OCI-LY7 (cell line): ENCODE results near the gene CXorf49. TPM values are rescaled to one million over a fixed set of nuclear protein-coding genes. Genes with fewer than 3 reads are reported as not detected.
"Not testable (repeated sequence)": the region's sequence is repeated elsewhere in the genome, so short reads cannot be mapped to it uniquely, and the experiment has no call there.

Experiments used
- BruUV-seq: library from RNA; stranded (reverse); fragments of 400-500 nt; replicated peaks from 2 replicates; lab custom pipeline; 2021; lab: Mats Ljungman, UMichigan
- CTCF ChIA-PET: fragments of 300-600 bp; sonication (Branson Sonifier 250); formaldehyde crosslinking; loops from one replicate; lab custom pipeline; 2022; ENCODE audit warnings: antibody characterized with exemption; ENCODE audit not compliant: unreplicated experiment; lab: Charles Lee
- POLR2A ChIA-PET: fragments of 300-600 bp; sonication (Branson Sonifier 250); formaldehyde crosslinking; loops from one replicate; lab custom pipeline; 2022; ENCODE audit warnings: antibody characterized with exemption; lab: Charles Lee
- DNase-seq: peaks from one replicate; pipeline ENCODE4 v3.0.0-alpha.2; 2015; ENCODE audit warnings: low spot score
- H2AFZ ChIP-seq: fragments of 200-600 bp; sonication (generic), shearing (Covaris generic); 2 replicates; pipeline ENCODE4 v1.6.1; 2014; ENCODE audit warnings: mild to moderate bottlenecking, antibody characterized with exemption, low read length, moderate library complexity
- H3K27ac ChIP-seq: fragments of 200-600 bp; sonication (generic); 2 replicates; pipeline ENCODE4 v1.5.1; 2014; ENCODE audit warnings: mixed run types, low read depth, mild to moderate bottlenecking, moderate library complexity, low read length, inconsistent platforms; ENCODE audit not compliant: poor library complexity, severe bottlenecking
- H3K36me3 ChIP-seq: fragments of 200-600 bp; sonication (generic); 2 replicates; pipeline ENCODE4 v1.6.1; 2014; ENCODE audit warnings: mild to moderate bottlenecking, antibody characterized with exemption, low read length, moderate library complexity, mixed read lengths; ENCODE audit not compliant: insufficient read depth
- H3K4me1 ChIP-seq: fragments of 200-600 bp; sonication (generic); 2 replicates; pipeline ENCODE4 v1.5.1; 2014; ENCODE audit warnings: mild to moderate bottlenecking, low read length; ENCODE audit not compliant: insufficient read depth, poor library complexity, severe bottlenecking
- H3K4me2 ChIP-seq: fragments of 200-600 bp; sonication (generic); 2 replicates; pipeline ENCODE4 v1.6.1; 2014; ENCODE audit warnings: mild to moderate bottlenecking, low read length
- H3K4me3 ChIP-seq: fragments of 200-600 bp; sonication (generic); 2 replicates; pipeline ENCODE4 v1.5.1; 2014; ENCODE audit warnings: mild to moderate bottlenecking, low read depth, low read length; ENCODE audit not compliant: poor library complexity, severe bottlenecking
- H3K79me2 ChIP-seq: fragments of 200-600 bp; sonication (generic); 2 replicates; pipeline ENCODE4 v1.6.1; 2016; ENCODE audit warnings: low read depth, mild to moderate bottlenecking, low read length, moderate library complexity, mixed read lengths; ENCODE audit not compliant: insufficient read depth
- H3K9me2 ChIP-seq: fragments of 200-600 bp; sonication (generic); 2 replicates; pipeline ENCODE4 v1.6.1; 2016; ENCODE audit warnings: mild to moderate bottlenecking, low read length, mixed read lengths; ENCODE audit not compliant: insufficient read depth
- H3K9me3 ChIP-seq: fragments of 200-600 bp; sonication (generic); 2 replicates; pipeline ENCODE4 v1.6.1; 2014; ENCODE audit warnings: mild to moderate bottlenecking, mixed run types, low read length, mixed read lengths
- H4K20me1 ChIP-seq: fragments of 200-600 bp; sonication (generic); 2 replicates; pipeline ENCODE4 v1.6.1; 2014; ENCODE audit warnings: mild to moderate bottlenecking, antibody characterized with exemption, low read length, moderate library complexity, mixed read lengths; ENCODE audit not compliant: insufficient read depth
- EZH2phosphoT487 ChIP-seq: fragments of 200-600 bp; sonication (generic); IDR thresholded peaks from 2 replicates; pipeline ENCODE4 v1.6.1; 2018; ENCODE audit warnings: low read depth, borderline replicate concordance, mild to moderate bottlenecking, mixed run types, antibody characterized with exemption, low read length, moderate library complexity, mixed read lengths
- intact Hi-C: fragments of 100-400 bp; cut with micrococcal nuclease; formaldehyde crosslinking; loops from one replicate; pipeline ENCODE4 v1.10.0; 2022; ENCODE audit not compliant: unreplicated experiment
- total RNA-seq, 2 experiments: library from RNA; depleted of rRNA in 1 of 2; stranded (reverse); fragments of >200 nt in 1 of 2; shearing (Covaris generic) in 1 of 2; gene quantifications; 2 replicates each; pipeline ENCODE4 v1.2.3, GENCODE V29; 2014 to 2022
- TF ChIP-seq, protein P1 (sequence below): fragments of 200-600 bp; sonication (generic); conservative IDR thresholded peaks from 2 replicates; pipeline ENCODE4 v1.5.1; 2014; ENCODE audit warnings: mild to moderate bottlenecking, antibody characterized with exemption, low read length, moderate library complexity, mixed read lengths

CXorf49 gene
- total RNA-seq, 2 experiments from 2014 or later = not detected

DNA sequence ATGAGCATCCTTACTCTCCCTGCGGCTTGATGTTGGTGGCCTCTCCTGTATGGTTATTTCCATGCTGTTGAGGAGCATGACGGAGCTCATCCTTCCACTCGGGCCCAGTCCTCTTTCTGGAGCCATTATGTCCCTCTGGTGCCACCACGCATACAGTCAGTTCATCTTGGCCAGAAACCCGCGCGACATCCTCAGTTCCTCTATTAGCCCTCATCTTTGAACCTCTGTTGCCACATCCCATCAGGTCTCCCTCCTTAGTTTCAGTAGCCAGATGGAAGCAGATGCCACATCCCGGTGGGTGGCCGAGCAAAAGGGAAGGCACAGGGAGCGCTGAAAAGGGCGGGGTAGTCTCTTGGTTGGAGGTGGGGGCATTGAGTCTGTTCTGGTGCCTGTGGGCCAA, 46.1 kb downstream of the CXorf49 start:
- no TSS peak for BruUV-seq
- Histone ChIP-seq H3K9me3 (no peaks in the 10 kb centered on the region), H3K4me2 (no peak overlapping the region), H3K27ac (no peak overlapping the region), H3K36me3 (no peaks in the 10 kb centered on the region), H3K4me1 (no peaks in the 10 kb centered on the region), H3K79me2 (no peaks in the 10 kb centered on the region), H3K9me2 (no peaks in the 10 kb centered on the region), H4K20me1 (no peaks in the 10 kb centered on the region), H3K4me3 (no peak overlapping the region), H2AFZ (no peak overlapping the region)
- TF ChIP-seq, protein P1, sequence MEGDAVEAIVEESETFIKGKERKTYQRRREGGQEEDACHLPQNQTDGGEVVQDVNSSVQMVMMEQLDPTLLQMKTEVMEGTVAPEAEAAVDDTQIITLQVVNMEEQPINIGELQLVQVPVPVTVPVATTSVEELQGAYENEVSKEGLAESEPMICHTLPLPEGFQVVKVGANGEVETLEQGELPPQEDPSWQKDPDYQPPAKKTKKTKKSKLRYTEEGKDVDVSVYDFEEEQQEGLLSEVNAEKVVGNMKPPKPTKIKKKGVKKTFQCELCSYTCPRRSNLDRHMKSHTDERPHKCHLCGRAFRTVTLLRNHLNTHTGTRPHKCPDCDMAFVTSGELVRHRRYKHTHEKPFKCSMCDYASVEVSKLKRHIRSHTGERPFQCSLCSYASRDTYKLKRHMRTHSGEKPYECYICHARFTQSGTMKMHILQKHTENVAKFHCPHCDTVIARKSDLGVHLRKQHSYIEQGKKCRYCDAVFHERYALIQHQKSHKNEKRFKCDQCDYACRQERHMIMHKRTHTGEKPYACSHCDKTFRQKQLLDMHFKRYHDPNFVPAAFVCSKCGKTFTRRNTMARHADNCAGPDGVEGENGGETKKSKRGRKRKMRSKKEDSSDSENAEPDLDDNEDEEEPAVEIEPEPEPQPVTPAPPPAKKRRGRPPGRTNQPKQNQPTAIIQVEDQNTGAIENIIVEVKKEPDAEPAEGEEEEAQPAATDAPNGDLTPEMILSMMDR = no peak
- TF ChIP-seq EZH2phosphoT487 = no peak
- no peak for DNase-seq
- POLR2A ChIA-PET = no interaction called here
- intact Hi-C loops = no loop called here
- CTCF ChIA-PET = no interaction called here

DNA sequence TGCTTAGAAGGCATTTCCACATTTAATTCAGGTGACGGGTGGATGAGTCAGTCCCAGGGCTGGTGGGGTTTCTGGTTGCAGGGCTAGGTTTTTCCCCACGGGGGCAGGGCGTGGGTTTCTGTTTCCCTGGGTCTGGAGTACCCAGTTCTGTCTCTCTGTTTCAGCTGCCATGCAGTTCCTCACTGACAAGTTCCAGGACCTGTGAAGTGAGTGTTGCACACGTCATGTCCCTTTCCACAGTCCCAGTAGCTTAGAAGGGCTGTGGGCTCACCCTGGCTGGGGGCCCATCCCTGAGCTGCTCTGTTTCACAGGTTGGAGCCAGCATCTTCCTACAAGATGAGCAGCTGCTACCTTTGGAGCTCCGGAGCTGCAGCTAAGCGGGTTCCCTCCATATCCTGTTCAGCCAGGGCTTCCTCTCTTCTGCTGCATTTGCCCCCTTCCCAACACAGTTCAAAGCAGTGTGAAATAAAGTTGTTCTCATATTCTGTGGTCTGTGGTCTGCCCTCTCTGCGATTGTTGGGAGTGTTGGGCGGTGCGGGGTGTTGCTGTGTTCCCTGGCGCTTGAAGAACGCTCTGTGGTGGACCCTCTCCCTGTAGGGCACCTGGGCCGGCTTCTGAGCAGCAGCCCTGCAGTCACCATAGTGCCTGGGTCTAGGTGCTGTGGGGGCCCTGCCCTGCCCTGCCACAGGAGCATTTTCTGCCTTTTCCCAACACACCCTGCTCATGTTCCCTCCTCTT, 46.9 kb downstream of the CXorf49 start:
- Histone ChIP-seq H3K4me2 (no peak overlapping the region), H3K4me1 (no peaks in the 10 kb centered on the region), H3K36me3 (no peaks in the 10 kb centered on the region), H2AFZ (no peak overlapping the region), H3K9me3 (no peaks in the 10 kb centered on the region), H3K27ac (no peak overlapping the region), H3K4me3 (no peak overlapping the region), H3K9me2 (no peaks in the 10 kb centered on the region), H3K79me2 (no peaks in the 10 kb centered on the region), H4K20me1 (no peaks in the 10 kb centered on the region)
- intact Hi-C loops = no loop called here
- DNase-seq = no peak
- no TSS peak for BruUV-seq
- ChIA-PET CTCF (no interaction called here), POLR2A (no interaction called here)
- TF ChIP-seq, protein P1 = no peak
- no peak for TF ChIP-seq EZH2phosphoT487

DNA sequence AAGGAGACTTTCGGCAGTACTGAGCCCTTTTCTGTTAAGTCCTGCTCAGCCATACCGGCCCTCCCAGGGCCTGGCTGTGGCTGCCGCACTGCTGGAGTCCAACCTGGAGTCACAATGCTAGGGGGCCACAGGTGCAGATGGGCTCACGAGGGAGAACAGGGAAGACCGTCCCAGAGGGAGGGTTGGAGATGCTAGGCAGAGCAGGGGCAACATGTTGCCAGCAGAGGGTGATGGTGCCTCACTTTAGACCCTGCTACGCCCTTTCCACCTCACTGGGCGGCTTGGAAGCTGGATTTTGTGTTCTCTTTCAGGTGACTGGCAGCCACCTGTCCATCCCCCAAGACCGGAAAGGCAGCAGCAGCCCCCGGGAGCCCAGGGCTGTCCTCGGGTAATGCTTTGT, 48.1 kb downstream of the CXorf49 start:
- BruUV-seq, intact Hi-C loops, H3K9me2 ChIP-seq, H3K36me3 ChIP-seq, H4K20me1 ChIP-seq, DNase-seq, H3K4me1 ChIP-seq, H2AFZ ChIP-seq, H3K4me3 ChIP-seq, CTCF ChIA-PET, H3K4me2 ChIP-seq, H3K27ac ChIP-seq, H3K79me2 ChIP-seq, POLR2A ChIA-PET, H3K9me3 ChIP-seq: not testable (repeated sequence)
- TF ChIP-seq, protein P1 = peak; percentile 40
